IMR-90 (cell line): Measurements from ENCODE around the gene LY6G6F. TPM values are rescaled to one million over a fixed set of nuclear protein-coding genes. Genes with fewer than 3 reads are reported as not detected.
A peak's percentile ranks its signal among the peaks of the same experiment; 100 is the strongest.

Experiments
- ATAC-seq: fragments of 200-7000 bp; cut with Tn5 transposase; 2 replicates; pipeline ENCODE4 v1.9.1; 2020; ENCODE audit warnings: low read depth, mild to moderate bottlenecking, moderate library complexity
- BruUV-seq: library from RNA; stranded (reverse); fragments of 400-500 nt; replicated peaks from 2 replicates; lab custom pipeline; 2021; lab: Mats Ljungman, UMichigan
- CTCF ChIA-PET: fragments of 300-600 bp; formaldehyde crosslinking; extraction: SDS; loops from one replicate; lab custom pipeline; 2021; ENCODE audit warnings: antibody characterized with exemption; lab: Yijun Ruan, JAX
- POLR2A ChIA-PET: fragments of 300-600 bp; sonication (Branson Sonifier 250); formaldehyde crosslinking; loops from one replicate; lab custom pipeline; 2022; ENCODE audit warnings: antibody characterized with exemption; ENCODE audit not compliant: unreplicated experiment; lab: Charles Lee
- DNase-seq: peaks from one replicate; pipeline ENCODE4 v3.0.0; 2013
- H2AFZ ChIP-seq: replicated peaks from 2 replicates; pipeline ENCODE3; 2013; ENCODE audit warnings: low read length, mild to moderate bottlenecking; ENCODE audit not compliant: poor library complexity
- H2AK5ac ChIP-seq: 2 replicates; pipeline ENCODE4 v1.6.1; 2013; ENCODE audit warnings: low read depth, low read length, inconsistent platforms
- H2AK9ac ChIP-seq: replicated peaks from 2 replicates; pipeline ENCODE3; 2013; ENCODE audit warnings: mild to moderate bottlenecking, low read depth, low read length, moderate library complexity; ENCODE audit not compliant: poor library complexity
- H2BK120ac ChIP-seq: 2 replicates; pipeline ENCODE4 v1.6.1; 2013; ENCODE audit warnings: low read depth, low read length, inconsistent platforms
- H2BK15ac ChIP-seq: 3 replicates; pipeline ENCODE4 v1.6.1; 2013; ENCODE audit warnings: low read depth, low read length, inconsistent platforms
- H2BK20ac ChIP-seq: 2 replicates; pipeline ENCODE4 v1.6.1; 2013; ENCODE audit warnings: low read depth, mild to moderate bottlenecking, inconsistent platforms, low read length, moderate library complexity
- H2BK5ac ChIP-seq: 2 replicates; pipeline ENCODE4 v1.6.1; 2013; ENCODE audit warnings: mild to moderate bottlenecking, low read depth, low read length, inconsistent platforms; ENCODE audit not compliant: poor library complexity, severe bottlenecking
- H3K14ac ChIP-seq: replicated peaks from 2 replicates; pipeline ENCODE4 v1.6.1; 2013; ENCODE audit warnings: low read depth, low read length, inconsistent platforms
- H3K18ac ChIP-seq: 2 replicates; pipeline ENCODE4 v1.6.1; 2013; ENCODE audit warnings: low read depth, low read length, control low read depth
- H3K23ac ChIP-seq: 2 replicates; pipeline ENCODE4 v1.6.1; 2013; ENCODE audit warnings: low read depth, low read length, inconsistent platforms
- H3K27ac ChIP-seq: 2 replicates; pipeline ENCODE4 v1.5.1; 2013; ENCODE audit warnings: mild to moderate bottlenecking, control low read depth, low read length; ENCODE audit not compliant: insufficient read depth
- H3K27me3 ChIP-seq: 2 replicates; pipeline ENCODE4 v1.6.1; 2013; ENCODE audit warnings: low read length; ENCODE audit not compliant: control insufficient read depth, insufficient read depth
- H3K36me3 ChIP-seq: 2 replicates; pipeline ENCODE4 v1.6.1; 2013; ENCODE audit warnings: low read length, mixed read lengths; ENCODE audit not compliant: control insufficient read depth, insufficient read depth
- H3K4ac ChIP-seq: 2 replicates; pipeline ENCODE4 v1.6.1; 2013; ENCODE audit warnings: low read depth, low read length, inconsistent platforms
- H3K4me1 ChIP-seq: 2 replicates; pipeline ENCODE4 v1.6.1; 2013; ENCODE audit warnings: low read length, mixed read lengths; ENCODE audit not compliant: control insufficient read depth, insufficient read depth
- H3K4me2 ChIP-seq: 2 replicates; pipeline ENCODE4 v1.6.1; 2013; ENCODE audit warnings: low read depth, mild to moderate bottlenecking, control low read depth, low read length, moderate library complexity
- H3K4me3 ChIP-seq: 2 replicates; pipeline ENCODE4 v1.5.1; 2013; ENCODE audit warnings: low read depth, mild to moderate bottlenecking, control low read depth, low read length, moderate library complexity; ENCODE audit not compliant: insufficient read depth
- H3K56ac ChIP-seq: 2 replicates; pipeline ENCODE4 v1.6.1; 2013; ENCODE audit warnings: low read length, inconsistent platforms; ENCODE audit not compliant: insufficient read depth; ENCODE audit errors: extremely low read depth
- H3K79me1 ChIP-seq, 2 experiments: 2 replicates each; pipeline ENCODE4 v1.6.1; 2013; ENCODE audit warnings: low read length in 2 of 2, inconsistent platforms in 1 of 2, low read depth in 1 of 2
- H3K9ac ChIP-seq: 2 replicates; pipeline ENCODE4 v1.6.1; 2013; ENCODE audit warnings: low read depth, low read length, control low read depth
- H3K9me1 ChIP-seq: 2 replicates; pipeline ENCODE4 v1.6.1; 2013; ENCODE audit warnings: low read length, inconsistent platforms; ENCODE audit not compliant: insufficient read depth
- H3K9me3 ChIP-seq: 2 replicates; pipeline ENCODE4 v1.6.1; 2013; ENCODE audit warnings: low read length; ENCODE audit not compliant: control insufficient read depth, insufficient read depth
- H4K20me1 ChIP-seq: 2 replicates; pipeline ENCODE4 v1.6.1; 2013; ENCODE audit warnings: low read length, inconsistent platforms; ENCODE audit not compliant: insufficient read depth
- H4K5ac ChIP-seq: 2 replicates; pipeline ENCODE4 v1.6.1; 2013; ENCODE audit warnings: mild to moderate bottlenecking, low read depth, low read length, control low read depth
- H4K8ac ChIP-seq, 2 experiments: 2 replicates each; pipeline ENCODE4 v1.6.1; 2013; ENCODE audit warnings: low read depth in 2 of 2, low read length in 2 of 2, control low read depth in 1 of 2, inconsistent platforms in 1 of 2
- H4K91ac ChIP-seq: 2 replicates; pipeline ENCODE4 v1.6.1; 2013; ENCODE audit warnings: low read depth, low read length, inconsistent platforms; ENCODE audit not compliant: insufficient read depth
- BHLHE40 ChIP-seq: fragments of 150-350 bp; IDR thresholded peaks from 2 replicates; pipeline ENCODE4 v1.6.1; 2016; ENCODE audit warnings: mild to moderate bottlenecking, low read depth, low read length
- CEBPB ChIP-seq: IDR thresholded peaks from 2 replicates; pipeline ENCODE4 v1.6.1; 2012; ENCODE audit warnings: low read depth, low read length, improper control_type of control experiment
- CHD1 ChIP-seq: IDR thresholded peaks from 2 replicates; pipeline ENCODE4 v1.6.1; 2012; ENCODE audit warnings: low read depth, low read length, improper control_type of control experiment
- MAFK ChIP-seq: IDR thresholded peaks from 2 replicates; pipeline ENCODE4 v1.6.1; 2012; ENCODE audit warnings: low read depth, low read length, improper control_type of control experiment
- MAZ ChIP-seq: IDR thresholded peaks from 2 replicates; pipeline ENCODE4 v1.6.1; 2012; ENCODE audit warnings: low read depth, mild to moderate bottlenecking, low read length, improper control_type of control experiment, moderate library complexity, borderline replicate concordance
- MXI1 ChIP-seq: IDR thresholded peaks from 2 replicates; pipeline ENCODE4 v1.6.1; 2012; ENCODE audit warnings: low read depth, mild to moderate bottlenecking, low read length, moderate library complexity, borderline replicate concordance
- RAD21 ChIP-seq: IDR thresholded peaks from 2 replicates; pipeline ENCODE4 v1.6.1; 2012; ENCODE audit warnings: low read length, improper control_type of control experiment
- RFX5 ChIP-seq: IDR thresholded peaks from 2 replicates; pipeline ENCODE4 v1.8.0; 2012; ENCODE audit warnings: low read depth, mild to moderate bottlenecking, low read length, moderate library complexity
- SMC3 ChIP-seq: fragments of 150-350 bp; IDR thresholded peaks from 2 replicates; pipeline ENCODE4 v1.6.1; 2016; ENCODE audit warnings: low read depth, mild to moderate bottlenecking, antibody characterized with exemption, low read length, moderate library complexity
- WGBS, 2 experiments: methylation state at CpG; one replicate each; pipeline versions ENCODE4 v1.1.5 to v1.1.7; 2013; ENCODE audit warnings: missing lambda C conversion rate in 2 of 2; ENCODE audit not compliant: insufficient read length in 1 of 2; ENCODE audit errors: extremely low coverage in 2 of 2; 5-methylcytosine and 5-hydroxymethylcytosine counted together
- dilution Hi-C: fragments of 300-500 bp; cut with HindIII; formaldehyde crosslinking; loops from one replicate; pipeline ENCODE4 v1.14.3; 2018; ENCODE audit warnings: low sequenced_read_pairs; ENCODE audit not compliant: unreplicated experiment
- in situ Hi-C: fragments of 300-500 bp; cut with MboI; formaldehyde crosslinking; loops from 3 replicates; pipeline ENCODE4 v1.14.3; 2019; ENCODE audit warnings: low sequenced_read_pairs, inconsistent platforms, mixed read lengths
- intact Hi-C: fragments of 100-400 bp; cut with micrococcal nuclease; formaldehyde crosslinking; loops from 2 replicates; pipeline ENCODE4 v1.10.0; 2022
- polyA plus RNA-seq, 3 experiments: library from polyadenylated mRNA; depleted of rRNA; stranded (reverse); fragments of >200 nt; gene quantifications; 2 replicates each; pipeline ENCODE4 v1.2.3, GENCODE V29; 2012; ENCODE audit warnings: low replicate concordance in 1 of 3
- total RNA-seq: library from RNA; depleted of rRNA; stranded (reverse); fragments of >200 nt; gene quantifications from 2 replicates; pipeline ENCODE4 v1.2.3, GENCODE V29; 2012
- TF ChIP-seq, protein P1 (sequence below): conservative IDR thresholded peaks from 2 replicates; pipeline ENCODE4 v1.5.1; 2012; ENCODE audit warnings: mild to moderate bottlenecking, low read depth, low read length, improper control_type of control experiment
- TF ChIP-seq, protein P2 (sequence below): fragments of 150-350 bp; IDR thresholded peaks from 2 replicates; pipeline ENCODE4 v1.6.1; 2017; ENCODE audit warnings: mild to moderate bottlenecking, antibody characterized with exemption, low read length, low read depth

The LY6G6F gene
- total and polyA plus RNA-seq, 2 of the 4 experiments (the other 2 are of a cell fraction): not detected

DNA sequence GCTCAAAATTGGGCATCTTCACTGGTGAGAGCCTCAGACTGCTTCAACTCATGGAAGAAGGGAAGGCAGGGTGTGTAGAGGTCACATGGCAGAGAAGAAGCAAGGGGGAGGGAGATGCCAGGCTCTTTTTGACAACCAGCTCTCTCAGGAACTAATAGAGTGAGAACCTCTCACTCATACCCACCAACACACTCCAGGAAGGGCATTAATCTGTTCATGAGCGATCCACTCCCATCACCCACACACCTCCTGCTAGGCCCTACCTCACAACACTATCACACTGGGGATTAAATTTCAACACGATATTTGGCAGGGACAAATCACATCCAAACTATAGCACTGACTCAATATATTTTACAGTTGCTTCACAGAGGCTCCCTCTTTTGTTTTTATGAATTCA lies 35.1 kb downstream of the LY6G6F start:
- Histone ChIP-seq H4K91ac (no peak overlapping the region), H4K5ac (no peak overlapping the region), H3K56ac (no peak overlapping the region), H3K4me3 (no peak overlapping the region), H3K9me3 (no peaks in the 10 kb centered on the region), H3K14ac (no peak overlapping the region), H2BK5ac (no peak overlapping the region), H3K23ac (no peak overlapping the region), H3K9me1 (peaks cover 9% of the 10 kb centered on the region), H4K20me1 (no peaks in the 10 kb centered on the region), H2BK20ac (no peak overlapping the region), H3K18ac (no peak overlapping the region), H3K27ac (no peak overlapping the region), H2AK9ac (peak overlapping the region; percentile 47), H3K4me1 (peaks cover 10% of the 10 kb centered on the region), H2AFZ (no peak overlapping the region), H3K4me2 (no peak overlapping the region), H3K36me3 (peaks cover 3% of the 10 kb centered on the region), H3K27me3 (no peaks in the 10 kb centered on the region), H3K79me1 (peaks cover 10 to 40% of the 10 kb centered on the region in 2 experiments; a peak in 3 of 4 replicates), H2BK120ac (no peak overlapping the region), H3K9ac (no peak overlapping the region), H2AK5ac (no peak overlapping the region), H2BK15ac (no peak overlapping the region), H4K8ac (no peak overlapping the region), H3K4ac (no peak overlapping the region)
- intact Hi-C loops (no loop called here), dilution Hi-C loops (no loop called here), in situ Hi-C loops (no loop called here)
- no peak for TF ChIP-seq RAD21
- no peak for TF ChIP-seq BHLHE40
- TF ChIP-seq, protein P1, sequence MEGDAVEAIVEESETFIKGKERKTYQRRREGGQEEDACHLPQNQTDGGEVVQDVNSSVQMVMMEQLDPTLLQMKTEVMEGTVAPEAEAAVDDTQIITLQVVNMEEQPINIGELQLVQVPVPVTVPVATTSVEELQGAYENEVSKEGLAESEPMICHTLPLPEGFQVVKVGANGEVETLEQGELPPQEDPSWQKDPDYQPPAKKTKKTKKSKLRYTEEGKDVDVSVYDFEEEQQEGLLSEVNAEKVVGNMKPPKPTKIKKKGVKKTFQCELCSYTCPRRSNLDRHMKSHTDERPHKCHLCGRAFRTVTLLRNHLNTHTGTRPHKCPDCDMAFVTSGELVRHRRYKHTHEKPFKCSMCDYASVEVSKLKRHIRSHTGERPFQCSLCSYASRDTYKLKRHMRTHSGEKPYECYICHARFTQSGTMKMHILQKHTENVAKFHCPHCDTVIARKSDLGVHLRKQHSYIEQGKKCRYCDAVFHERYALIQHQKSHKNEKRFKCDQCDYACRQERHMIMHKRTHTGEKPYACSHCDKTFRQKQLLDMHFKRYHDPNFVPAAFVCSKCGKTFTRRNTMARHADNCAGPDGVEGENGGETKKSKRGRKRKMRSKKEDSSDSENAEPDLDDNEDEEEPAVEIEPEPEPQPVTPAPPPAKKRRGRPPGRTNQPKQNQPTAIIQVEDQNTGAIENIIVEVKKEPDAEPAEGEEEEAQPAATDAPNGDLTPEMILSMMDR: no peak
- no peak for TF ChIP-seq MAFK
- TF ChIP-seq, protein P2, sequence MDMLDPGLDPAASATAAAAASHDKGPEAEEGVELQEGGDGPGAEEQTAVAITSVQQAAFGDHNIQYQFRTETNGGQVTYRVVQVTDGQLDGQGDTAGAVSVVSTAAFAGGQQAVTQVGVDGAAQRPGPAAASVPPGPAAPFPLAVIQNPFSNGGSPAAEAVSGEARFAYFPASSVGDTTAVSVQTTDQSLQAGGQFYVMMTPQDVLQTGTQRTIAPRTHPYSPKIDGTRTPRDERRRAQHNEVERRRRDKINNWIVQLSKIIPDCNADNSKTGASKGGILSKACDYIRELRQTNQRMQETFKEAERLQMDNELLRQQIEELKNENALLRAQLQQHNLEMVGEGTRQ: no peak
- no peak for TF ChIP-seq MAZ
- TF ChIP-seq SMC3: no peak
- TF ChIP-seq MXI1: no peak
- TF ChIP-seq CEBPB: no peak
- TF ChIP-seq CHD1: no peak
- TF ChIP-seq RFX5: no peak
- no peak for ATAC-seq
- no peak for DNase-seq
- ChIA-PET POLR2A (no interaction called here), CTCF (no interaction called here)
- no TSS peak for BruUV-seq
- WGBS, 2 experiments: no CpG with 5 or more reads among the region's 2 CpGs
